DND-41 (cell line): ENCODE results near the gene EXOC4.

Source experiments
- CTCF ChIP-seq: IDR thresholded peaks from 2 replicates; pipeline ENCODE4 v1.5.1; 2012; ENCODE audit warnings: borderline replicate concordance, low read length, moderate library complexity, mild to moderate bottlenecking; ENCODE audit not compliant: poor library complexity, severe bottlenecking; ENCODE audit errors: extremely low read depth
- EZH2 ChIP-seq: IDR thresholded peaks from 3 replicates; pipeline ENCODE4 v1.6.1; 2012; ENCODE audit warnings: borderline replicate concordance, low read depth, mild to moderate bottlenecking, moderate library complexity, low read length, inconsistent platforms; ENCODE audit not compliant: severe bottlenecking

GRCh38 chr7:133635541-133635940 lies 382.7 kb downstream of the EXOC4 start:
- no peak for TF ChIP-seq CTCF
- TF ChIP-seq EZH2 = no peak
